HG03060 (cell line): Measurements from ENCODE around the gene MGAM2.

Experiments used
- ATAC-seq: cut with Tn5 transposase; IDR thresholded peaks from one replicate; pipeline ENCODE4 v1.9.1; 2021; ENCODE audit warnings: low read depth, moderate number of reproducible peaks; ENCODE audit not compliant: unreplicated experiment

The MGAM2 gene

DNA sequence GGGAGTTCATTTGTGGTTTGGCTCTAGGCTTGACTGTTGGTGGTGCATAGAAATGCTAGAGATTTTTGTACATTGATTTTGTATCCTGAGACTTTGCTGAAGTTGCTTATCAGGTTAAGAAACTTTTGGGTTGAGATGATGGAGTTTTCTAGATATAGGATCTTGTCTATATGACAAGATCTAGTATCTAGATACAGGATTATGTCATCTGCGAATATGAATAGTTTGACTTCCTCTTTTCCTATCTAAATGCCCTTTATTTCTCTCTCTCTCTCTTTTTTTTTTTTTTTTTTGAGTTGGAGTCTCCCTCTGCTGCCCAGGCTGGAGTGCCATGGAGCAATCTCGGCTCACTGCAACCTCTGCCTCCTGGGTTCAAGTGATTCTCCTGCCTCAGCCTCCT, 62.9 kb downstream of the MGAM2 start:
- ATAC-seq: no peak

- ATAC-seq: no peak
Measured at GRCh38 chr7:142175594-142175993, 64.1 kb downstream of the MGAM2 start.

- ATAC-seq: no peak
Measured at GRCh38 chr7:142176901-142177300, 65.4 kb downstream of the MGAM2 start.

DNA sequence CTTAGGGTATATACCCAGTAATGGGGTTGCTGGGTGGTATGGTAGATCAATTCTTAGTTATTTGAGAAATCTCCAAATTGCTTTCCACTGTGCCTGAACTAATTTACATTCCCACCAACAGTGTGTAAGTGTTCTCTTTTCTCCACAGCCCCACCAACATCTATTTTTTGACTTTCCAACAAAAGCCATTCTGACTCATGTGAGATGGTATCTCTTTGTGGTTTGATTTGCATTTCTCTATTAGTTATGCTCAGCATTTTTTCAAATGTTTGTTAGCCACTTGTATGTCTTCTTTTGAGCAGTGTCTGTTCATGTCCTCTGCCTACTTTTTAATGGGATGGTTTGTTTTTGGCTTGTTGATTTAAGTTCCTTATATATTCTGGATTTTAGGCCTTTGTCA, 66.4 kb downstream of the MGAM2 start:
- ATAC-seq: no peak

- no peak for ATAC-seq
Measured at GRCh38 chr7:142180426-142180825, 68.9 kb downstream of the MGAM2 start.

DNA sequence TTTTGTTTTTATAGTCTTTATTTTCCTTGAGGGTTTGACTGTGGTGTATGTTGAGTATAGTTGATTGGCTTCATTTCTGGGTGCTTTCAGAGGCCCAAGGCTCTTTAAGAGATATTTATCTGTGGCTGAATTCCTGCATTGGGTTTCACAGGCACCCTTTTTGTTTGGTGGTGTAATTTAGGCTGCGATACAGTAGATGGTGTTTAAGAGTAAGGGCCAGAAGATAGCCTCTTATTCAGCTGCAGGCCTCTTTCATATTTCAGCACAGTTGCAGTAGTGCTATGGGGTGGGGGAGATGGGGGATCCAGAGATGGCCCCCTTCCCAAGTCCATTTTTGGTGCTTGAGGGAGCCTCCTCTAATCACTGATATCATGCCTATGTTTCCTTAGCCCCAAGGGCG, 69.7 kb downstream of the MGAM2 start:
- ATAC-seq: no peak

DNA sequence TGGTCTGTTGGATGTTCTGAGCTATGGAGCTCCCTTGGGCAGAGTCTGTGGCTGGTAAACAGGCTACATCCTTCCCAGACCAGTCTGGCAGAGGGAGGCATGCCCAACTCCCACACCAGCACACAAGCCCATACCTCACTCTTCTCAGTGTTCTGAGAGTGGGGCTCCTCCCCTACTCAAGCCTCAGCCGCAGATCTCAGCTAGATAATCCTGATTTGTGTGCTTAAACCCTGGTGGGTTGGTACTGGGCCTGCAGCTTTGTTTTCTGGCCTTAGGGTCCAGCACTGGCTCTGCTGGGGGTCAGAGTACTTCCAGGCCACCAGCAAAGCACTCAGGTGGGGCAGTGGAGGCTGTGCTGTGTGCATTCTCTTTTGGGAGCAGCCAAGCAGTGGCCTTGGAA, 70.4 kb downstream of the MGAM2 start:
- ATAC-seq: no peak

- ATAC-seq: no peak
Measured at GRCh38 chr7:142185069-142185468, 73.6 kb downstream of the MGAM2 start.

DNA sequence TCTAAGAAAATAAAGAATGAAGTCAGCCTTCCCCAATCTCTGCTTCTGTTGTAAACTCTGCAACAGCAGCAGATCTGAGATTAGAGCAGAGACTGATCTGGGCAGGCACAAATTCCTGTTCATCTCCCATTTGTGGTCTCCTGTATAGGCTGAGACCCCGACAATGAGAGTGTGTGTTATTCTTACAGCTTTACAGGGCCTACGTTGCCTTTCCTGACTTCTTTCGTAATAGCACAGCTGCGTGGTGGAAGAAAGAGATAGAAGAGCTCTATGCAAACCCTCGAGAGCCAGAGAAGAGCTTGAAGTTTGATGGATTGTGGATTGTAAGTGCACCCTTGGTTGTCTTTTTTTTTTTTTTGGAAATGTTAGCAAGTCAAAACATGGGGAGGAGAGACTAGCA, 74.3 kb downstream of the MGAM2 start:
- no peak for ATAC-seq

- ATAC-seq: no peak
Measured at GRCh38 chr7:142188154-142188553, 76.6 kb downstream of the MGAM2 start.

- no peak for ATAC-seq
Measured at GRCh38 chr7:142188846-142189245, 77.3 kb downstream of the MGAM2 start.

- no peak for ATAC-seq
Measured at GRCh38 chr7:142194201-142194600, 82.7 kb downstream of the MGAM2 start.

- no peak for ATAC-seq
Measured at GRCh38 chr7:142196066-142196840, 84.7 kb downstream of the MGAM2 start.

DNA sequence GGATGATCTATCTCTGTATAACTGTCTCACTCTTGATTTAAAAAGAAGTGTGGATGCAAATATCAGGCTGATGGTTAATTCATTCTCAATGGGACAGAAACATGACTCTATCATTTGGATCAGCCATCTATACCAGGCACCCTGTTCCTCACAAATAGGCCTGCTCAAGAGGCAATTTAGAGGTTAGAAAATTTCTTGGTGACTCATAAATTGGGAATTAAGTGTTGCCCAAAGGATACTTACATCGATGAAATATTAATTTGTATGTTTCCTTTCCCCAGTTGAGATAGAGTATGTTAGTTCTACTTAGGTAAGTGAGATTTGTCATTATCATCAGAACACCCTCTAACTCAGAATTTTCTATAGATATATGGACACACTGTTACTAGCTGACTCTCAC, 88.7 kb downstream of the MGAM2 start:
- no peak for ATAC-seq

GRCh38 chr7:142228537-142229104, 117.1 kb downstream of the MGAM2 start:
- no peak for ATAC-seq

DNA sequence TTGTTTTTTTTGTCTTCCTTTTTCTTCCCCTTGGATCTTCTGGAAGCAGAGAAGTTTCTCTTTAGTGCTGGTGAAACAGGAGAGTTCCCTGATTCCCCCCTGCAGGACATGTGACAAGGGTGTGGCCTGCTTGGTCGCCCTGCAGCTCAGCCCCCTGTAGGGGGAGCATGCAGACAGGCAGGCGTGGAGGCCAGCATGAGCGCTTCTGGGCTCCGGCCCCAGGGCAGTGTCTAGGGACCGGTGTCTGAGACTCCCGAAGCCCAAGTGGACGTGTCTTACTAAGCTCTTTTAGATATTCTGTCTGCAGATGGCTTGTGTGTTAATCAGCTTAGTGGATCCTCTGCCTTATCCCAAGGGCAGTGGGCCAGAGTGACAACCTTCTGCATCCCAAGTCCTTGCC, 120.2 kb downstream of the MGAM2 start:
- no peak for ATAC-seq

DNA sequence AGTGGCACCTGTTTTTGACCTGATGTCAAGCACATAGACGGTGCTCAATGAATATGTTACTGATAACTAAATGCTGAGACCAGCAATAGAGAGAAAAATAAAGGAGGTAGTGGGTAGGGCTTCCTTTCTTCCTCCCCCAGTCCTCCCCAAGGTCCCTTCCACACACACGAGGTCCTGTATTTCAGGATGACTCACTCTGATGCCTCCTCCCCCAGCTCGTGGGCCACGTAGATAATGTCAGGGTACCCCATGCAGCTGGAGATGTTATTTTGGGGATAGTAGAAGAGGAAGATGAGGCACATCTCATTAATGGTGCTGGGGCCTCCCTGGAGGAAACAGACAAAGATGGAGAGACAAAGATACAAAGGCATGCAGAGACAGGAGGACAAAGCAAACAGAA, 129.0 kb downstream of the MGAM2 start:
- no peak for ATAC-seq

GRCh38 chr7:142243823-142244222, 132.3 kb downstream of the MGAM2 start:
- ATAC-seq: no peak

- ATAC-seq: no peak
Measured at GRCh38 chr7:142248166-142249160, 136.9 kb downstream of the MGAM2 start.

DNA sequence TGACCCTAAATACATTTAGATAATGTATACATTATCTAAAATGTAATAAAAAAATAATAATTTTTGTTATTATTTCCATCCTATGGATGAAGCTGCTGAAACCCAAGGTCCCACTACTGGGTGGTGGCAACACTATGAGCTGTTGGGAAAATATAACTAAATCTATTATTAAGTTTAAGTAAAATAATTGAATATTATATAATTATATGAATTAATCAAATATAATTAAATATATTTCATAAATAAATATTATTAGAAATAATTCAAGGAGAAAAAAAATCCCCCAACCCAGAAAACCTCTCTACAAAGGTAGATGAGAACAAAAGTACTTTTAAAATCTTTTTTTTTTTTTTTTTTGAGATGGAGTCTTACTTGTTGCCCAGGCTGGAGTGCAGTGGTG, 138.4 kb downstream of the MGAM2 start:
- no peak for ATAC-seq

GRCh38 chr7:142250705-142251104, 139.2 kb downstream of the MGAM2 start:
- no peak for ATAC-seq
